MCF 10A (cell line): ENCODE data around the gene MAML2. TPM values are rescaled to one million over a fixed set of nuclear protein-coding genes. Genes with fewer than 3 reads are reported as not detected.

Experiments used
- BruUV-seq: library from RNA; stranded (reverse); fragments of 400-500 nt; replicated peaks from 2 replicates; lab custom pipeline; 2021; lab: Mats Ljungman, UMichigan
- CTCF ChIA-PET: fragments of 300-600 bp; sonication (Branson Sonifier 250); formaldehyde crosslinking; extraction: SDS; loops from one replicate; lab custom pipeline; 2021; ENCODE audit warnings: antibody characterized with exemption, inconsistent platforms; lab: Yijun Ruan, JAX
- POLR2A ChIA-PET: fragments of 300-600, 350-650 bp; sonication (Branson Sonifier 250); formaldehyde crosslinking; extraction: SDS; loops from one replicate; lab custom pipeline; 2020; ENCODE audit warnings: antibody characterized with exemption, inconsistent platforms; lab: Yijun Ruan, JAX
- DNase-seq: peaks from one replicate; pipeline ENCODE4 v3.0.0-alpha.2; 2018; ENCODE audit not compliant: unreplicated experiment
- H3K27ac Mint-ChIP-seq: one replicate; pipeline ENCODE4 v1.8.0; 2022; ENCODE audit warnings: mild to moderate bottlenecking, low read depth, mixed read lengths; ENCODE audit not compliant: unreplicated experiment
- H3K27me3 Mint-ChIP-seq: one replicate; pipeline ENCODE4 v1.8.0; 2022; ENCODE audit warnings: mixed read lengths; ENCODE audit not compliant: insufficient read depth, unreplicated experiment
- H3K36me3 Mint-ChIP-seq: one replicate; pipeline ENCODE4 v1.8.0; 2022; ENCODE audit warnings: mild to moderate bottlenecking, moderate library complexity, mixed read lengths; ENCODE audit not compliant: insufficient read depth, unreplicated experiment
- H3K4me1 Mint-ChIP-seq: one replicate; pipeline ENCODE4 v1.8.0; 2022; ENCODE audit warnings: mixed read lengths; ENCODE audit not compliant: insufficient read depth, unreplicated experiment
- H3K4me3 Mint-ChIP-seq: one replicate; pipeline ENCODE4 v1.8.0; 2022; ENCODE audit warnings: mild to moderate bottlenecking, moderate library complexity, mixed read lengths; ENCODE audit not compliant: unreplicated experiment
- H3K9me3 Mint-ChIP-seq: one replicate; pipeline ENCODE4 v1.8.0; 2022; ENCODE audit warnings: mixed read lengths; ENCODE audit not compliant: unreplicated experiment
- intact Hi-C: fragments of 100-400 bp; cut with micrococcal nuclease; formaldehyde crosslinking; loops from 2 replicates; pipeline ENCODE4 v1.14.1; 2022
- total RNA-seq: library from RNA; stranded (reverse); gene quantifications from 2 replicates; pipeline ENCODE4 v1.2.3, GENCODE V29; 2022
- TF ChIP-seq, protein P1 (sequence below): fragments of 200-600 bp; IDR thresholded peaks from one replicate; pipeline ENCODE4 v1.8.0; 2022; ENCODE audit warnings: antibody characterized with exemption, mild to moderate bottlenecking; ENCODE audit not compliant: unreplicated experiment

MAML2 gene
- total RNA-seq, 1 experiment from 2014 or later, result 8.6 TPM

DNA sequence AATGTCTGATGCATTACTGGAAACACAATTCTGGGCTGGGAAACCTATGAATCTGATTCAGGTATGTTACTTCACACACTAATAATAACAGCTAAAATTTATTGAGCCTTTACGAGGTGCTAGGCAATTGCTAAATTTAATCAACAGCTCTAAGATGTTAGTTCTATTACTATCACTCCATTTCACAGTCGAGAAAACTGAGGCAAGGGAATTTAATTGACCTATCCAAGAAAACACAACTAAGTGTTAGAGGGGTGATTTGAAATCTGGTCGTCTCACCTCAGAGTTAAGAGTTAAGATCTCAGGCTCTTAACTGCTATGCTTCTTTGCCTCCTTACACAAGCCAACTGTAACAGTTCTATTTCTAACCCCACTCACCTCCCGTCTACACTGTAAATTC, 8.8 kb downstream of the MAML2 start:
- Mint-ChIP-seq H3K4me3 (no peak overlapping the region), H3K9me3 (no peaks in the 10 kb centered on the region), H3K27ac (no peak overlapping the region), H3K27me3 (no peaks in the 10 kb centered on the region), H3K4me1 (peaks cover 58% of the 10 kb centered on the region), H3K36me3 (peaks cover 6% of the 10 kb centered on the region)
- BruUV-seq, result no TSS peak
- intact Hi-C loops, result no loop called here
- TF ChIP-seq, protein P1, sequence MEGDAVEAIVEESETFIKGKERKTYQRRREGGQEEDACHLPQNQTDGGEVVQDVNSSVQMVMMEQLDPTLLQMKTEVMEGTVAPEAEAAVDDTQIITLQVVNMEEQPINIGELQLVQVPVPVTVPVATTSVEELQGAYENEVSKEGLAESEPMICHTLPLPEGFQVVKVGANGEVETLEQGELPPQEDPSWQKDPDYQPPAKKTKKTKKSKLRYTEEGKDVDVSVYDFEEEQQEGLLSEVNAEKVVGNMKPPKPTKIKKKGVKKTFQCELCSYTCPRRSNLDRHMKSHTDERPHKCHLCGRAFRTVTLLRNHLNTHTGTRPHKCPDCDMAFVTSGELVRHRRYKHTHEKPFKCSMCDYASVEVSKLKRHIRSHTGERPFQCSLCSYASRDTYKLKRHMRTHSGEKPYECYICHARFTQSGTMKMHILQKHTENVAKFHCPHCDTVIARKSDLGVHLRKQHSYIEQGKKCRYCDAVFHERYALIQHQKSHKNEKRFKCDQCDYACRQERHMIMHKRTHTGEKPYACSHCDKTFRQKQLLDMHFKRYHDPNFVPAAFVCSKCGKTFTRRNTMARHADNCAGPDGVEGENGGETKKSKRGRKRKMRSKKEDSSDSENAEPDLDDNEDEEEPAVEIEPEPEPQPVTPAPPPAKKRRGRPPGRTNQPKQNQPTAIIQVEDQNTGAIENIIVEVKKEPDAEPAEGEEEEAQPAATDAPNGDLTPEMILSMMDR, result no peak
- DNase-seq, result no peak
- POLR2A ChIA-PET, result interaction anchor here (0.6 kb wide), 1 partner anchor 1206 kb away, joined by 3 read pairs; no protein-coding TSS in a partner anchor
- CTCF ChIA-PET, result interaction anchor here (11.2 kb wide), 1 partner anchor 25 kb away, joined by 202 read pairs; no protein-coding TSS in a partner anchor

- H3K9me3 Mint-ChIP-seq, result no peaks in the 10 kb centered on the region
- peaks cover 6% of the 10 kb centered on the region for H3K36me3 Mint-ChIP-seq
- H3K4me1 Mint-ChIP-seq, result peaks cover 58% of the 10 kb centered on the region
- H3K27me3 Mint-ChIP-seq, result no peaks in the 10 kb centered on the region
- H3K27ac Mint-ChIP-seq, result peak overlapping the region; percentile 39
- no TSS peak for BruUV-seq
- intact Hi-C loops, result no loop called here
- TF ChIP-seq, protein P1, result no peak
- no peak overlapping the region for H3K4me3 Mint-ChIP-seq
- DNase-seq, result no peak
- CTCF ChIA-PET, result interaction anchor here (0.8 to 2.1 kb wide), 3 partner anchors 10 to 26 kb away, joined by 3 to 8 read pairs (median 3); partner anchors contain the start of gene MAML2
- POLR2A ChIA-PET, result interaction anchor here (1.0 to 1.6 kb wide), 2 partner anchors 26 to 49 kb away, joined by 3 to 5 read pairs; no protein-coding TSS in a partner anchor
Observed at GRCh38 chr11:96333191-96333719, 9.7 kb downstream of the MAML2 start.

- CTCF ChIA-PET, result interaction anchor here (0.6 to 2.1 kb wide), 7 partner anchors 9 to 583 kb away, joined by 3 to 8 read pairs (median 3); partner anchors contain the start of gene MAML2
- intact Hi-C loops, result no loop called here
- POLR2A ChIA-PET, result interaction anchor here (0.8 to 1.6 kb wide), 3 partner anchors 9 to 50 kb away, joined by 3 to 5 read pairs (median 3); no protein-coding TSS in a partner anchor
- H3K4me1 Mint-ChIP-seq, result peaks cover 50% of the 10 kb centered on the region
- peak overlapping the region; percentile 31 for H3K4me3 Mint-ChIP-seq
- TF ChIP-seq, protein P1, result no peak
- DNase-seq, result no peak
- no TSS peak for BruUV-seq
- H3K9me3 Mint-ChIP-seq, result no peaks in the 10 kb centered on the region
- H3K27ac Mint-ChIP-seq, result peak overlapping the region; percentile 39
- peaks cover 6% of the 10 kb centered on the region for H3K36me3 Mint-ChIP-seq
- no peaks in the 10 kb centered on the region for H3K27me3 Mint-ChIP-seq
Observed at GRCh38 chr11:96332126-96332771, 10.7 kb downstream of the MAML2 start.

DNA sequence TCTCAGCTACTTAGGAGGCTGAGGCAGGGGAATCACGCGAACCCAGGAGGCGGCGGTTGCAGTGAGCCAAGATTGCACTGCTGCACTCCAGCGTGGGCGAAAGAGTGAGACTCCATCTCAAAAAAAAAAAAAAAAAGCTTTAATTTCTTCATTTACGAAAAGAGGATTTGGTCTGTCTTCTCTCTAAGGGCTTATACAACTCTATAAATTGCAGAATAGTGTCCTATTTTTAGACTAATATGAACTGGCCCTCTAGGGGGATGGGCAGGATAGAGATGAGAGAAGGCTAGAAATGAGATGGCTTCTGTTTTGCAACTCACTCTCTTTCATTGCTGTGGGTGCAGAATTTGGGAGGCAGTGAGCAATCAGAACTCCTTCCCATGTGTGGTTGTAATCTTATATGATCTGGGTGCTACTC, 11.3 kb downstream of the MAML2 start:
- intact Hi-C loops, result no loop called here
- H3K27me3 Mint-ChIP-seq, result no peaks in the 10 kb centered on the region
- POLR2A ChIA-PET, result interaction anchor here (0.8 to 1.6 kb wide), 3 partner anchors 9 to 209 kb away, joined by 3 to 5 read pairs (median 5); no protein-coding TSS in a partner anchor
- CTCF ChIA-PET, result interaction anchor here (0.6 to 2.1 kb wide), 8 partner anchors 10 to 582 kb away, joined by 3 to 8 read pairs (median 4); partner anchors contain the start of gene MAML2
- H3K36me3 Mint-ChIP-seq, result peaks cover 6% of the 10 kb centered on the region
- TF ChIP-seq, protein P1, result no peak
- BruUV-seq, result no TSS peak
- no peaks in the 10 kb centered on the region for H3K9me3 Mint-ChIP-seq
- no peak overlapping the region for H3K27ac Mint-ChIP-seq
- no peak for DNase-seq
- no peak overlapping the region for H3K4me3 Mint-ChIP-seq
- H3K4me1 Mint-ChIP-seq, result peaks cover 48% of the 10 kb centered on the region
